Keratinocyte (primary cell): Measurements from ENCODE around the gene CTDSPL2. TPM values are rescaled to one million over a fixed set of nuclear protein-coding genes. Genes with fewer than 3 reads are reported as not detected.

Source experiments
- DNase-seq: peaks from one replicate; pipeline ENCODE4 v3.0.0-alpha.2; 2011; ENCODE audit warnings: low read depth, missing footprints, low spot score
- FAIRE-seq: peaks from 2 replicates; lab custom pipeline; 2011; peaks lifted over from hg19 to GRCh38; lab: Jason Lieb, UNC
- H2AFZ ChIP-seq: 2 replicates; pipeline ENCODE4 v1.6.0; 2012; ENCODE audit warnings: low read length, control low read depth, inconsistent platforms; ENCODE audit not compliant: control insufficient read depth
- H3K27ac ChIP-seq: 2 replicates; pipeline ENCODE4 v1.5.1; 2011; ENCODE audit warnings: low read length; ENCODE audit not compliant: control insufficient read depth, insufficient read depth
- H3K27me3 ChIP-seq: 3 replicates; pipeline ENCODE4 v1.6.0; 2011; ENCODE audit warnings: low read length; ENCODE audit not compliant: control insufficient read depth, insufficient read depth; ENCODE audit errors: extremely low read depth
- H3K36me3 ChIP-seq, 2 experiments: 2 replicates in 1 of 2; 3 replicates in 1 of 2; pipeline ENCODE4 v1.5.1; 2011; ENCODE audit warnings: low read length in 2 of 2, mild to moderate bottlenecking in 1 of 2; ENCODE audit not compliant: control insufficient read depth in 2 of 2, insufficient read depth in 2 of 2; ENCODE audit errors: extremely low read depth in 1 of 2
- H3K4me1 ChIP-seq: 3 replicates; pipeline ENCODE4 v1.5.1; 2011; ENCODE audit warnings: low read length; ENCODE audit not compliant: control insufficient read depth, insufficient read depth; ENCODE audit errors: extremely low read depth
- H3K4me2 ChIP-seq: 3 replicates; pipeline ENCODE4 v1.6.0; 2011; ENCODE audit warnings: low read depth, low read length; ENCODE audit not compliant: control insufficient read depth, insufficient read depth; ENCODE audit errors: extremely low read depth
- H3K4me3 ChIP-seq, 3 experiments: fragments of 200-600 bp in 1 of 3; sonication (generic) in 1 of 3; 2 replicates in 2 of 3; 3 replicates in 1 of 3; pipeline ENCODE4 v1.5.1; 2011 to 2016; ENCODE audit warnings: low read length in 3 of 3, mild to moderate bottlenecking in 3 of 3, control low read depth in 2 of 3, inconsistent platforms in 1 of 3, low read depth in 1 of 3, mixed read lengths in 1 of 3, mixed run types in 1 of 3, moderate library complexity in 1 of 3; ENCODE audit not compliant: control insufficient read depth in 2 of 3, insufficient read depth in 2 of 3; ENCODE audit errors: extremely low read depth in 1 of 3
- H3K79me2 ChIP-seq: 2 replicates; pipeline ENCODE4 v1.6.0; 2012; ENCODE audit warnings: low read length; ENCODE audit not compliant: control insufficient read depth, insufficient read depth
- H3K9ac ChIP-seq: 3 replicates; pipeline ENCODE4 v1.6.0; 2011; ENCODE audit warnings: low read length; ENCODE audit not compliant: control insufficient read depth, insufficient read depth; ENCODE audit errors: extremely low read depth
- H3K9me1 ChIP-seq: 3 replicates; pipeline ENCODE4 v1.6.0; 2011; ENCODE audit warnings: low read length; ENCODE audit not compliant: control insufficient read depth, insufficient read depth; ENCODE audit errors: extremely low read depth
- H3K9me3 ChIP-seq: 2 replicates; pipeline ENCODE4 v1.5.1; 2012; ENCODE audit warnings: low read depth, low read length; ENCODE audit not compliant: control insufficient read depth
- H4K20me1 ChIP-seq: 3 replicates; pipeline ENCODE4 v1.6.0; 2011; ENCODE audit warnings: low read length; ENCODE audit not compliant: control insufficient read depth, insufficient read depth; ENCODE audit errors: extremely low read depth
- CTCF ChIP-seq, 3 experiments: IDR thresholded peaks in 1 of 3; conservative IDR thresholded peaks in 1 of 3; optimal IDR thresholded peaks in 1 of 3; 2 replicates in 2 of 3; 3 replicates in 1 of 3; pipeline versions ENCODE3 to v1.5.1; 2011; ENCODE audit warnings: low read length in 3 of 3, mild to moderate bottlenecking in 3 of 3, moderate library complexity in 2 of 3, control low read depth in 1 of 3, inconsistent platforms in 1 of 3; ENCODE audit not compliant: insufficient read depth in 2 of 3; ENCODE audit errors: extremely low read depth in 1 of 3
- EZH2 ChIP-seq: IDR thresholded peaks from one replicate; pipeline ENCODE4 v1.6.1; 2012; ENCODE audit warnings: inconsistent platforms, mild to moderate bottlenecking, low read length, moderate library complexity
- dilution Hi-C: fragments of 300-500 bp; cut with MboI; formaldehyde crosslinking; loops from one replicate; pipeline ENCODE4 v1.7.0; 2020; ENCODE audit warnings: low sequenced_read_pairs; ENCODE audit not compliant: extremely low pct_ligation_motif_present
- polyA plus RNA-seq, 5 experiments: library from polyadenylated mRNA; depleted of rRNA in 3 of 5; stranded (reverse) in 3 of 5; stranded (forward) in 1 of 5; unstranded in 1 of 5; fragments of >200 nt; gene quantifications; 1 replicate in 1 of 5; 2 replicates in 3 of 5; 3 replicates in 1 of 5; pipeline versions ENCODE4 v1.2.1 to v1.2.3, GENCODE V29; 2011 to 2012; ENCODE audit warnings: missing spikeins in 2 of 5, low read depth in 1 of 5, low replicate concordance in 1 of 5

The CTDSPL2 gene
- polyA plus RNA-seq, 1 donor (not counting 4 experiments of a cell fraction or from before 2014, with no cell fraction given), result 19.2 TPM

- Histone ChIP-seq H3K9me3 (no peaks in the 10 kb centered on the region), H3K79me2 (no peaks in the 10 kb centered on the region), H3K4me3 (no peak overlapping the region), H3K27ac (no peak overlapping the region), H2AFZ (no peak overlapping the region), H3K9me1 (no peaks in the 10 kb centered on the region), H3K4me1 (no peaks in the 10 kb centered on the region), H4K20me1 (no peaks in the 10 kb centered on the region), H3K27me3 (no peaks in the 10 kb centered on the region), H3K36me3 (peaks cover 0 to 2% of the 10 kb centered on the region in 2 experiments), H3K9ac (no peak overlapping the region), H3K4me2 (no peak overlapping the region)
- TF ChIP-seq CTCF (optimal IDR thresholded peaks at IDR 0.05 in 1 of 3, IDR thresholded peaks at IDR 0.05 in 1 of 3, conservative IDR thresholded peaks at IDR 0.05 in 1 of 3; ENCODE audit: extremely low read depth in 1 of 3, insufficient read depth in 2 of 3, low read length in 3 of 3) (no peak), EZH2 (no peak)
- no peak for FAIRE-seq
- no peak for DNase-seq
- dilution Hi-C loops, result no loop called here
Measured at GRCh38 chr15:44495562-44495961, 68.1 kb downstream of the CTDSPL2 start.

GRCh38 chr15:44500555-44500954, 73.1 kb downstream of the CTDSPL2 start:
- Histone ChIP-seq H3K79me2 (no peaks in the 10 kb centered on the region), H3K9me1 (no peaks in the 10 kb centered on the region), H3K36me3 (peaks cover 6 to 8% of the 10 kb centered on the region in 2 experiments), H3K27me3 (no peaks in the 10 kb centered on the region), H3K4me2 (no peak overlapping the region), H3K4me1 (no peaks in the 10 kb centered on the region), H3K9ac (no peak overlapping the region), H3K9me3 (no peaks in the 10 kb centered on the region), H3K4me3 (no peak overlapping the region), H4K20me1 (no peaks in the 10 kb centered on the region), H3K27ac (no peak overlapping the region), H2AFZ (no peak overlapping the region)
- no peak for TF ChIP-seq EZH2
- no peak for TF ChIP-seq CTCF (optimal IDR thresholded peaks at IDR 0.05 in 1 of 3, IDR thresholded peaks at IDR 0.05 in 1 of 3, conservative IDR thresholded peaks at IDR 0.05 in 1 of 3; ENCODE audit: extremely low read depth in 1 of 3, insufficient read depth in 2 of 3, low read length in 3 of 3)
- DNase-seq, result no peak
- FAIRE-seq, result no peak
- dilution Hi-C loops, result no loop called here
